K562 (cell line): Measurements from ENCODE around the gene CALML6.

Source experiments
- ARNT ChIP-seq, 2 experiments: fragments of 450-650 bp; IDR thresholded peaks; 2 replicates each; pipeline ENCODE4 v1.6.1; 2016; ENCODE audit warnings: mild to moderate bottlenecking in 1 of 2
- CREB1 ChIP-seq, 2 experiments: sonication (generic) in 1 of 2; formaldehyde crosslinking in 1 of 2; IDR thresholded peaks; 2 replicates each; pipeline versions ENCODE4 v1.6.1 to v1.8.0; 2012 to 2022; ENCODE audit warnings: inconsistent platforms in 1 of 2, mild to moderate bottlenecking in 1 of 2, missing genetic modification reagents in 1 of 2, moderate library complexity in 1 of 2
- FOSL1 ChIP-seq: fragments of 200-800 bp; sonication (Bioruptor generic); conservative IDR thresholded peaks from 2 replicates; pipeline ENCODE4 v1.6.1; 2016; ENCODE audit warnings: missing genetic modification characterization, missing compliant biosample characterization
- JUN ChIP-seq, 2 experiments: sonication (generic) in 1 of 2; formaldehyde crosslinking in 1 of 2; IDR thresholded peaks; 2 replicates each; pipeline versions ENCODE4 v1.6.1 to v1.8.0; 2012 to 2022; ENCODE audit warnings: borderline replicate concordance in 2 of 2, mild to moderate bottlenecking in 2 of 2, improper control_type of control experiment in 1 of 2, low read depth in 1 of 2, low read length in 1 of 2, missing genetic modification reagents in 1 of 2
- NRF1 ChIP-seq, 2 experiments: fragments of 450-650 bp; IDR thresholded peaks in 1 of 2; conservative IDR thresholded peaks in 1 of 2; 2 replicates each; pipeline ENCODE4 v1.6.1; 2014; ENCODE audit warnings: mild to moderate bottlenecking in 2 of 2
- RAD21 ChIP-seq, 2 experiments: fragments of 250-450 bp in 1 of 2; fragments of 450-650 bp in 1 of 2; sonication (Bioruptor Pico) in 1 of 2; formaldehyde crosslinking in 1 of 2; IDR thresholded peaks in 1 of 2; conservative IDR thresholded peaks in 1 of 2; 2 replicates each; pipeline versions ENCODE4 v1.4.0 to v1.8.0; 2020 to 2022; ENCODE audit warnings: mild to moderate bottlenecking in 2 of 2, moderate library complexity in 1 of 2
- U2AF2 ChIP-seq: fragments of 200-400 bp; formaldehyde crosslinking; optimal IDR thresholded peaks from 2 replicates; pipeline ENCODE3; 2017; ENCODE audit warnings: low read depth, mild to moderate bottlenecking, low read length
- ZNF146 ChIP-seq: IDR thresholded peaks from one replicate; pipeline ENCODE4 v1.6.1; 2018; ENCODE audit warnings: missing compliant biosample characterization; ENCODE audit not compliant: unreplicated experiment
- TF ChIP-seq, protein P1 (sequence below): sonication (generic); formaldehyde crosslinking; IDR thresholded peaks from 2 replicates; pipeline ENCODE4 v1.8.0; 2023; ENCODE audit warnings: mild to moderate bottlenecking, missing genetic modification reagents
- TF ChIP-seq, protein P2 (sequence below), 2 experiments: fragments of 450-650 bp in 1 of 2; sonication (generic) in 1 of 2; formaldehyde crosslinking in 1 of 2; IDR thresholded peaks in 1 of 2; conservative IDR thresholded peaks in 1 of 2; 2 replicates each; pipeline versions ENCODE4 v1.6.1 to v1.8.1; 2016 to 2023; ENCODE audit warnings: mild to moderate bottlenecking in 2 of 2, moderate library complexity in 2 of 2, inconsistent platforms in 1 of 2, missing genetic modification reagents in 1 of 2
- TF ChIP-seq, protein P3 (sequence below), 3 experiments: IDR thresholded peaks in 2 of 3; conservative IDR thresholded peaks in 1 of 3; 2 replicates each; pipeline ENCODE4 v1.5.1; 2011 to 2012; ENCODE audit warnings: low read length in 3 of 3, mild to moderate bottlenecking in 3 of 3, control low read depth in 2 of 3, improper control_type of control experiment in 1 of 3, inconsistent platforms in 1 of 3, low read depth in 1 of 3, mixed read lengths in 1 of 3, moderate library complexity in 1 of 3; ENCODE audit not compliant: insufficient read depth in 2 of 3

GRCh38 chr1:1963570-1963969 lies 48.5 kb downstream of the CALML6 start:
- TF ChIP-seq, protein P1, sequence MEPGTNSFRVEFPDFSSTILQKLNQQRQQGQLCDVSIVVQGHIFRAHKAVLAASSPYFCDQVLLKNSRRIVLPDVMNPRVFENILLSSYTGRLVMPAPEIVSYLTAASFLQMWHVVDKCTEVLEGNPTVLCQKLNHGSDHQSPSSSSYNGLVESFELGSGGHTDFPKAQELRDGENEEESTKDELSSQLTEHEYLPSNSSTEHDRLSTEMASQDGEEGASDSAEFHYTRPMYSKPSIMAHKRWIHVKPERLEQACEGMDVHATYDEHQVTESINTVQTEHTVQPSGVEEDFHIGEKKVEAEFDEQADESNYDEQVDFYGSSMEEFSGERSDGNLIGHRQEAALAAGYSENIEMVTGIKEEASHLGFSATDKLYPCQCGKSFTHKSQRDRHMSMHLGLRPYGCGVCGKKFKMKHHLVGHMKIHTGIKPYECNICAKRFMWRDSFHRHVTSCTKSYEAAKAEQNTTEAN (CRISPR knock-in tag): no peak
- TF ChIP-seq JUN (IDR thresholded peaks at IDR 0.05; ENCODE audit: borderline replicate concordance, low read depth, low read length) (no peak), JUN (CRISPR knock-in tag; IDR thresholded peaks at IDR 0.05; ENCODE audit: borderline replicate concordance) (no peak), NRF1 (conservative IDR thresholded peaks at IDR 0.05 in 1 of 2, IDR thresholded peaks at IDR 0.05 in 1 of 2) (no peak), CREB1 (IDR thresholded peaks at IDR 0.05) (no peak), CREB1 (CRISPR knock-in tag; IDR thresholded peaks at IDR 0.05) (no peak), RAD21 (CRISPR knock-in tag; conservative IDR thresholded peaks at IDR 0.05 in 1 of 2, IDR thresholded peaks at IDR 0.05 in 1 of 2) (no peak), ZNF146 (no peak), U2AF2 (no peak), FOSL1 (tag) (no peak), ARNT (IDR thresholded peaks at IDR 0.05) (no peak)
- TF ChIP-seq, protein P2, sequence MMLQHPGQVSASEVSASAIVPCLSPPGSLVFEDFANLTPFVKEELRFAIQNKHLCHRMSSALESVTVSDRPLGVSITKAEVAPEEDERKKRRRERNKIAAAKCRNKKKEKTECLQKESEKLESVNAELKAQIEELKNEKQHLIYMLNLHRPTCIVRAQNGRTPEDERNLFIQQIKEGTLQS (IDR thresholded peaks at IDR 0.05): no peak
- TF ChIP-seq, protein P2 (CRISPR knock-in tag; conservative IDR thresholded peaks at IDR 0.05): no peak
- TF ChIP-seq, protein P3, sequence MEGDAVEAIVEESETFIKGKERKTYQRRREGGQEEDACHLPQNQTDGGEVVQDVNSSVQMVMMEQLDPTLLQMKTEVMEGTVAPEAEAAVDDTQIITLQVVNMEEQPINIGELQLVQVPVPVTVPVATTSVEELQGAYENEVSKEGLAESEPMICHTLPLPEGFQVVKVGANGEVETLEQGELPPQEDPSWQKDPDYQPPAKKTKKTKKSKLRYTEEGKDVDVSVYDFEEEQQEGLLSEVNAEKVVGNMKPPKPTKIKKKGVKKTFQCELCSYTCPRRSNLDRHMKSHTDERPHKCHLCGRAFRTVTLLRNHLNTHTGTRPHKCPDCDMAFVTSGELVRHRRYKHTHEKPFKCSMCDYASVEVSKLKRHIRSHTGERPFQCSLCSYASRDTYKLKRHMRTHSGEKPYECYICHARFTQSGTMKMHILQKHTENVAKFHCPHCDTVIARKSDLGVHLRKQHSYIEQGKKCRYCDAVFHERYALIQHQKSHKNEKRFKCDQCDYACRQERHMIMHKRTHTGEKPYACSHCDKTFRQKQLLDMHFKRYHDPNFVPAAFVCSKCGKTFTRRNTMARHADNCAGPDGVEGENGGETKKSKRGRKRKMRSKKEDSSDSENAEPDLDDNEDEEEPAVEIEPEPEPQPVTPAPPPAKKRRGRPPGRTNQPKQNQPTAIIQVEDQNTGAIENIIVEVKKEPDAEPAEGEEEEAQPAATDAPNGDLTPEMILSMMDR (IDR thresholded peaks at IDR 0.05 in 2 of 3, conservative IDR thresholded peaks at IDR 0.05 in 1 of 3; ENCODE audit: insufficient read depth in 2 of 3, low read depth in 1 of 3, low read length in 3 of 3): no peak
